ENCODE results near the gene GABBR1.

Gene GABBR1

DNA sequence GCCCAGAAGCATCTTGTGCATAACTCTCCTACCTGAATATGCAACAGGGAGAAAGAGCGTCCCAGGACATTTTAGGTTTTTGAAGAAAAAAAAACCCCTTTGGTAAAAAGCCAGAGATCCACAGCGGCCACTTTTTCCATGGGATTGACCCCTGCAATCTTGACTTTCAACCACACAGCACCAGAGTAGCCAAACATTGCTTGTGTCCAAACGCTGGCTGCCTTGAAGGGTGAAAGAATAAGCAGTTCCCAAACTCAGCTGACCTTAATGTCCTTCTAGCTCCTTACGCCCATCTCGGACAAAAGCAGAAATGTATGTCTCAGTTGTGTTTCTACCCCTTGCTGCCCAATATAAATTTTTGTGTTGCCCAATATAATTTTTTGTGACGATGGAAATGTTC, 22.7 kb upstream of the GABBR1 start:
- Histone ChIP-seq H3K4me3 (ENCODE audit: low read length in 2 of 2) (no peak overlapping the region), H3K4me1 (ENCODE audit: control insufficient read depth in 2 of 2, insufficient read depth in 2 of 2, low read length in 2 of 2) (no peaks in the 10 kb centered on the region), H3K9ac (ENCODE audit: low read depth in 1 of 2, low read length in 2 of 2) (no peak overlapping the region), H3K36me3 (ENCODE audit: control insufficient read depth in 2 of 2, insufficient read depth in 2 of 2, low read length in 2 of 2) (no peaks in the 10 kb centered on the region), H3K9me3 (ENCODE audit: control insufficient read depth in 2 of 2, low read length in 2 of 2) (no peaks in the 10 kb centered on the region), H3K27ac (ENCODE audit: low read depth in 2 of 2, low read length in 2 of 2) (no peak overlapping the region), H3K27me3 (ENCODE audit: control insufficient read depth in 2 of 2, insufficient read depth in 2 of 2, low read length in 2 of 2) (peaks cover 0 to 2% of the 10 kb centered on the region in 2 donors)

DNA sequence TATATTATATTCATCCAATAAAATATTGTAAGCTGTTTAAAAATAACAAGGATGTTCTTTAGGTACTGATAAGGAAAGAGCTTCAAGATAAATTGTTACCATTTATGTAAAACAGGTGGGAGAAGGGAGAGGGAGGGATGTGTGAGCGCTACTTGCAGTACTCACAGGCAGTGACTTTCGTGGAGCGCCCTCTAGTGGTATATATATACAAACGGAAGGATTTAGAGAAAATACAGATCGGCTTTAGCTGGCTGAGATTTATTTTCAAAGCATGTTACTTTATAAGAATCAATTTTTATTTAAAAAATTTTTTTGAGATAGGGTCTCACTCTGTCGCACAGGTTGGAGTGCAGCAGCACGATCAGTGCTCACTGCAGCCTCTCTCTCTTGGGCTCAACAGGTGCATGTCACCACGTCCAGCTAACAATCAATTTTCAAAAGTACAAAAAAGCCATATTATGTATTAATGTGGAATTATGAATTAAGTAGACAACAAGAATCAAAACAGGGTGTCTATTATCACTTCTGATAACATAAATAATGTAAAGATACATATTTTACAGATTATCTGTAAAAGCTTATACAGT, 20.6 kb upstream of the GABBR1 start:
- Histone ChIP-seq H3K27ac (ENCODE audit: low read depth in 2 of 2, low read length in 2 of 2) (no peak overlapping the region), H3K9ac (ENCODE audit: low read depth in 1 of 2, low read length in 2 of 2) (no peak overlapping the region), H3K27me3 (ENCODE audit: control insufficient read depth in 2 of 2, insufficient read depth in 2 of 2, low read length in 2 of 2) (no peaks in the 10 kb centered on the region), H3K4me1 (ENCODE audit: control insufficient read depth in 2 of 2, insufficient read depth in 2 of 2, low read length in 2 of 2) (peaks cover 0 to 2% of the 10 kb centered on the region in 2 donors), H3K36me3 (ENCODE audit: control insufficient read depth in 2 of 2, insufficient read depth in 2 of 2, low read length in 2 of 2) (no peaks in the 10 kb centered on the region), H3K9me3 (ENCODE audit: control insufficient read depth in 2 of 2, low read length in 2 of 2) (no peaks in the 10 kb centered on the region), H3K4me3 (ENCODE audit: low read length in 2 of 2) (no peak overlapping the region)

DNA sequence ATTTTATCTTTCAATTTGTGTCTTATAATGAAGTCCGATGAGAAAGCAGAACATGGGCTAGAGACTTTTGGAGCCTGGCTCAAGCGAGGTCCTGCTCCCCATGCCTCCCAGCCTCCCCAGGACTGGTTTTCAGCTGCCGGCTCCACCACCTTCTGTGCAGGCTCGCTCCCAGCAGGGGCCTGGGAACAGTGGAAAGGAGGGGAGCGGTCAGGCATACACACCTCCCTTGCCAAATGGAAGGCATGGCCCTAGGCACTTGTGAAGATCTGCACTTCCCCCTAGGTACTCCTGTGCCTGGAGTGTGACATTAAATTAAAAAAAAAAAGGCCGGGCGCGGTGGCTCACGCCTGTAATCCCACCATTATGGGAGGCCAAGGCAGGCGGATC, 19.2 kb upstream of the GABBR1 start:
- no peaks in the 10 kb centered on the region for H3K36me3 ChIP-seq (ENCODE audit: control insufficient read depth in 2 of 2, insufficient read depth in 2 of 2, low read length in 2 of 2)
- peaks cover 0 to 2% of the 10 kb centered on the region in 2 donors for H3K4me1 ChIP-seq (ENCODE audit: control insufficient read depth in 2 of 2, insufficient read depth in 2 of 2, low read length in 2 of 2)
- H3K27ac ChIP-seq (ENCODE audit: low read depth in 2 of 2, low read length in 2 of 2): no peak overlapping the region
- no peak overlapping the region for H3K9ac ChIP-seq (ENCODE audit: low read depth in 1 of 2, low read length in 2 of 2)
- no peak overlapping the region for H3K4me3 ChIP-seq (ENCODE audit: low read length in 2 of 2)
- no peaks in the 10 kb centered on the region for H3K27me3 ChIP-seq (ENCODE audit: control insufficient read depth in 2 of 2, insufficient read depth in 2 of 2, low read length in 2 of 2)
- no peaks in the 10 kb centered on the region for H3K9me3 ChIP-seq (ENCODE audit: control insufficient read depth in 2 of 2, low read length in 2 of 2)

DNA sequence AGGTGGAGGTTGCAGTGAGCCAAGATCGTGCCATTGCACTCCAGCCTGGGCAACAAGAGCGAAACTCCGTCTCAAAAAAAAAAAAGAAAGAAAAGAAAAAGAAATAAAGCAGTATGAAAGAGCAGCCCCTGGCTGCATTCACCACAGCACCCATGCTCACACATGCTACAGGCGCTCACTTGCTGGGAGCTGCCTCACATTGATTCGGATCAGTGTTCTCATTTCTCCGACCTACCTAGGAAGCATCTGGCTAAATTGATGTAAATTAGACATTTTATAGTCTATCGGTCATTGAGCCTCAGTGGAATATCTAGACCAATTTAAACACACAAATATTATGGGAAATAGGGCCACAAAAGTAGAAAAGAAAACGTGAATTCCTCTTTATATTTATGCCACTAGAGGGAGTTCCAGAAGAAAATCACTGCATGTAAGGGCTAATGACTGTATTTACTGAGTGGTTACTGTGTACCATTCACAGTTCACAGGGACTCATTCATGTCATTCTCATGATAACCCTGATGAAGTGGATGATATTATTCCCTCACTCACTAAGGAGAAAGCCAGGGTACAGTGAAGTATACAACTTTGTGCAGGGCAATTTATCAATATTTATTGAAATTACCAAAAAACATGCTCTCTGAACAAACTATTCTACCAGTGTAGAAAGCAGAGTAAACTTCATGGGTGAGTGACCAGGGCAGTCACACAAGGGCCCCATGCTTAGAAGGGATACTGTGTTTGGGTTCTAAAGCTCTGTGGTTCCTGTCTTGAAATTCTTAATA, 18.6 kb upstream of the GABBR1 start:
- H3K36me3 ChIP-seq (ENCODE audit: control insufficient read depth in 2 of 2, insufficient read depth in 2 of 2, low read length in 2 of 2): no peaks in the 10 kb centered on the region
- H3K9me3 ChIP-seq (ENCODE audit: control insufficient read depth in 2 of 2, low read length in 2 of 2): no peaks in the 10 kb centered on the region
- H3K27me3 ChIP-seq (ENCODE audit: control insufficient read depth in 2 of 2, insufficient read depth in 2 of 2, low read length in 2 of 2): no peaks in the 10 kb centered on the region
- no peak overlapping the region for H3K4me3 ChIP-seq (ENCODE audit: low read length in 2 of 2)
- H3K9ac ChIP-seq (ENCODE audit: low read depth in 1 of 2, low read length in 2 of 2): no peak overlapping the region
- peaks cover 0 to 2% of the 10 kb centered on the region in 2 donors for H3K4me1 ChIP-seq (ENCODE audit: control insufficient read depth in 2 of 2, insufficient read depth in 2 of 2, low read length in 2 of 2)
- no peak overlapping the region for H3K27ac ChIP-seq (ENCODE audit: low read depth in 2 of 2, low read length in 2 of 2)

DNA sequence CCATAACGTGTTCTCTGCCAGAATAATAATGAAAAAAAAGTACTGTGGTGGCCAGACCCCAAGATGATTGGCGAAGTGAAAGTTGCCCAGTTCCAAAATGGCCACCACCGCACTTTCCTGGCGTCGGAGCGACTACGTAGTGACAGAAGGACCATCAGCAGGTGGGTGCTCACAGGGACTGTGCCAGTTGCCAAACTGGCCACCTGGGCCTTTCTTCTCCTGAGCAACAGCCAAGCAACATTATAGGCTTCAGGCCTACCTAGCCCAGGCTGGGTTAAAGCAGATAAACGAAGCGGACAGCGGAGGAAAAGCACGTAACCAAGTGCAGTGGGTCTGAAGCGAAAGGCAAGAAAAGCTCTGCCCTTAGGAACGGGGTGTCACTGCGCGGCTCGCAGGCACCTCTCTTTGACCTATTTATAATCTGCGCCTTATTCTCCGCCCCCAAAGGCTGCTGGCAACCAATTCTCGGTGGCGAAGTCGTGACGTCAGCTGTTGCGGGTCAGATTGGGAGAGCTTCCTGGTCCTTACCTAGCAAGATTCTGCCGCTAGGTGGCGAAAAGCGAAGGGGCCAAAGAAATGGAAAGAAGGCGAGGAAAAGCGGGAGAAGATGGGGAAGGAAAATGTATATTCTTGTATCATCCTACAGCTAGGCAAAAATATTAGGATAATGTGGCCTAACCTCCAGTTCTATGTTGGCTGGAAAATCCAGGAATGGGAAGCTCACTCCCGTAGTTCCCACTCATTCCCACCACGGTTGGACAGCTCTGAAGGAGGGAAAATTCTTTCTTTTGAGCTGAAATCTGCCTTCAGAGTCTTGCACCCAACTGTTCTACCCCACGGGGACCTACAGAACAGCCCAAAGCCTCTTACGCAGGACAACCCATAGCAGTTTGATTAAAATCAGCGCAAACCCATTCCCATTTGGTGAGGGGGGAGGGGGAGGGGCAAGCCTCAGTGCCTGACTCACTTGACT, 17.0 kb upstream of the GABBR1 start:
- Histone ChIP-seq H3K4me1 (ENCODE audit: control insufficient read depth in 2 of 2, insufficient read depth in 2 of 2, low read length in 2 of 2) (peaks cover 0 to 2% of the 10 kb centered on the region in 2 donors), H3K4me3 (ENCODE audit: low read length in 2 of 2) (peak overlapping the region; percentile 91 to 97), H3K9me3 (ENCODE audit: control insufficient read depth in 2 of 2, low read length in 2 of 2) (no peaks in the 10 kb centered on the region), H3K27me3 (ENCODE audit: control insufficient read depth in 2 of 2, insufficient read depth in 2 of 2, low read length in 2 of 2) (no peaks in the 10 kb centered on the region), H3K9ac (ENCODE audit: low read depth in 1 of 2, low read length in 2 of 2) (peak overlapping the region; percentile 88 to 96), H3K27ac (ENCODE audit: low read depth in 2 of 2, low read length in 2 of 2) (peak overlapping the region; percentile 96 to 98), H3K36me3 (ENCODE audit: control insufficient read depth in 2 of 2, insufficient read depth in 2 of 2, low read length in 2 of 2) (no peaks in the 10 kb centered on the region)

DNA sequence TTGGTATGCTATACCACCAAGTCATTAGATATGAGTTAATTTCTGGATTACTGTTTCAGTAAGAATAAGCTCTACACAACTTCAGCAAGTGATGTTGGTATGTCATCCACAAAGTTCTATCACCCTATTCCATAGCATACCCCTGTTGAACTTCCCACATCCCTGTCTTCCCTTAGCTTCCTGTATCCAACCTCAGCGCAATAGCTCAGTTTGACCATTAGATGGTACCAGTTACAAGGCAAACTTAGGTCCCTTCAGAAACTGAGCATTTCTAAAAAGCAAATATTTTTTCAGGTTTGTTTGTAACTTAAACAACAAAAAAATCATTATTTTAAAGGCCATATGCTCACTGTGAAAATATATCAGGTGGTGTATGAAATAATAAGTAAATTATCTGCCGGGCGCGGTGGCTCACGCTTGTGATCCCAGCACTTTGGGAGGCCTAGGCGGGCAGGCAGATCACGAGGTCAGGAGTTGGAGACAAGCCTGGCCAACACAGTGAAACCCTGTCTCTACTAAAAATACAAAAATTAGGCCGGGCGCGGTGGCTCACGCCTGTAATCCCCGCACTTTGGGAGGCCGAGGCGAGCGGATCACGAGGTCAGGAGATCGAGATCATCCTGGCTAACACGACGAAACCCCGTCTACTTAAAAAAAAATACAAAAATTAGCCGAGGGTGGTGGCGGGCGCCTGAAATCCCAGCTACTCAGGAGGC, 15.1 kb upstream of the GABBR1 start:
- Histone ChIP-seq H3K9ac (ENCODE audit: low read depth in 1 of 2, low read length in 2 of 2) (no peak overlapping the region), H3K27ac (ENCODE audit: low read depth in 2 of 2, low read length in 2 of 2) (no peak overlapping the region), H3K27me3 (ENCODE audit: control insufficient read depth in 2 of 2, insufficient read depth in 2 of 2, low read length in 2 of 2) (no peaks in the 10 kb centered on the region), H3K4me3 (ENCODE audit: low read length in 2 of 2) (no peak overlapping the region), H3K4me1 (ENCODE audit: control insufficient read depth in 2 of 2, insufficient read depth in 2 of 2, low read length in 2 of 2) (peaks cover 0 to 2% of the 10 kb centered on the region in 2 donors), H3K9me3 (ENCODE audit: control insufficient read depth in 2 of 2, low read length in 2 of 2) (no peaks in the 10 kb centered on the region), H3K36me3 (ENCODE audit: control insufficient read depth in 2 of 2, insufficient read depth in 2 of 2, low read length in 2 of 2) (no peaks in the 10 kb centered on the region)

DNA sequence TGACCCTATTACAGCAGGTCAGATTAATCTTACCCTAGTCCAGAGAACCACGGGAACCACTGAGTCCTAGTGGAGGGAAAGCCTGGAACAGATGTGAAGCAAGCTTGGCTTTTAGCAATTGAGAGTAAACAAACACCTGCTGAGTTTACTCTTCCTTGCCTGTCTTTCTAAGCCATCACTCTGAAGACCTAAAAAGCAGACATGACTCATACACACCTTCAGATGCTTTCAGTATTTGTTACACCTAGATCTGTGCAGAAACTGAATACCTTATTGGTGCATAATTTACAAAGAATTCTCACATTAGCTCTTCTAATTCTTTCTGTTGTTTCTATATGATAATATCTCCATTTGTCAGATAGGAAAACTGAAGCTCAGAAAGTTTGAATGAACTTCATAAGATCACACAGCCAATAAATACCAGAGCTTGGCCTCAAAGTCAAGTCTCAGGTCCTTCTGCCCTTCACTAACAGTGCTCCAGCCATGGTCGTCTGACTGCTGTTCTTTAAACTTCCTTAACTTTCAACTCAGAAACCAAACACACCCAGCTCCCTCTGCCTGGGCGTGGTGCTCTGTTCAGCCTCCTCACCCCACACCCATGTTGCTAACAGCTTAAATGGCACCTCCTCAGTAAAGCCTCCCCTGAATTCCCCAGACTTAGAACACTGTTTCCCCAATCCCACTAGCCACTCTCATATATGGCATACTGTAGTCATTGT, 8.6 kb upstream of the GABBR1 start:
- peak overlapping the region in 1 of 2 donors; percentile 35 for H3K27ac ChIP-seq (ENCODE audit: low read depth in 2 of 2, low read length in 2 of 2)
- no peaks in the 10 kb centered on the region for H3K9me3 ChIP-seq (ENCODE audit: control insufficient read depth in 2 of 2, low read length in 2 of 2)
- no peaks in the 10 kb centered on the region for H3K36me3 ChIP-seq (ENCODE audit: control insufficient read depth in 2 of 2, insufficient read depth in 2 of 2, low read length in 2 of 2)

DNA sequence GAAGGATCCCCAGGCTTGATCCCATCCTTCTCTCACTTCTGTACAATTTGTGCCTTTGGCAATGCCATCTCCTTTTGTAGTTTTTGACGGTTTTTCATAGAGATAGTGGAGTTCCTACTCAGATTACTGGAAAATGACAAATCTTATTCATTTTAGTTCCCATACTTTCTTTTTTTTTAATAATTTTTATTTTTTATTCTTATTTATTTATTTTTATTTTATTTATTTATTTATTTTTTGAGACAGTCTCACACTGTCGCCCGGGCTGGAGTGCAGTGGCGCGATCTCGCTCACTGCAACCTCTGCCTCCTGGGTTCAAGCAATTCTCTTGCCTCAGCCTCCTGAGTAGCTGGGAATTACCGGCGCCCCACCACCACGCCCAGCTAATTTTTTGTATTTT, 4.3 kb upstream of the GABBR1 start:
- H3K4me3 ChIP-seq (ENCODE audit: low read length in 2 of 2): no peak overlapping the region
- no peaks in the 10 kb centered on the region for H3K9me3 ChIP-seq (ENCODE audit: control insufficient read depth in 2 of 2, low read length in 2 of 2)
- H3K9ac ChIP-seq (ENCODE audit: low read depth in 1 of 2, low read length in 2 of 2): no peak overlapping the region
- H3K27ac ChIP-seq (ENCODE audit: low read depth in 2 of 2, low read length in 2 of 2): no peak overlapping the region
- peaks cover 4 to 7% of the 10 kb centered on the region in 2 donors for H3K4me1 ChIP-seq (ENCODE audit: control insufficient read depth in 2 of 2, insufficient read depth in 2 of 2, low read length in 2 of 2)
- no peaks in the 10 kb centered on the region for H3K36me3 ChIP-seq (ENCODE audit: control insufficient read depth in 2 of 2, insufficient read depth in 2 of 2, low read length in 2 of 2)
- H3K27me3 ChIP-seq (ENCODE audit: control insufficient read depth in 2 of 2, insufficient read depth in 2 of 2, low read length in 2 of 2): no peaks in the 10 kb centered on the region

More for the DNA sequence above, 8.6 kb upstream of the GABBR1 start:
- Histone ChIP-seq H3K4me1 (ENCODE audit: control insufficient read depth in 2 of 2, insufficient read depth in 2 of 2, low read length in 2 of 2) (no peaks in the 10 kb centered on the region), H3K9ac (ENCODE audit: low read depth in 1 of 2, low read length in 2 of 2) (no peak overlapping the region), H3K4me3 (ENCODE audit: low read length in 2 of 2) (no peak overlapping the region), H3K27me3 (ENCODE audit: control insufficient read depth in 2 of 2, insufficient read depth in 2 of 2, low read length in 2 of 2) (no peaks in the 10 kb centered on the region)

DNA sequence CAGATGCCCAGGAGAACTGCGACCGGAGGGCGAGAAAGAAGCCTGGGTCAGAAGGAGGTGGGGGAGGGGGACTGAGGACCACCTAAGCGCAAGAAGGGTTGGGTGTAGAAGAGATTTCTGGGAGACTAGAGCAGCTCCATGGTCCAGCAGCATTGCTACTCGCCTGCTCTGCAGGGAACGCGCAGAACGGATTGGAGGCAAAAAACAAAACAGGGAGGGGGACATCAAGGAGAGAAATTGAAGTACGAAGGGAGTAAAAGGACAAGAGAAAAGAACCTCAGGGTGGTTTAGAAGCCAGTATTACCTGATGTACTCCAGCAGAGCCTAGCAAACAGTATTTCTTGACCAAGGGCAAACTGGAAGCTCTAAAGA, 537 bp upstream of the GABBR1 start:
- peak overlapping the region; percentile 58 to 60 for H3K9ac ChIP-seq (ENCODE audit: low read depth in 1 of 2, low read length in 2 of 2)
- peaks cover 13 to 15% of the 10 kb centered on the region in 2 donors for H3K27me3 ChIP-seq (ENCODE audit: control insufficient read depth in 2 of 2, insufficient read depth in 2 of 2, low read length in 2 of 2)
- H3K4me1 ChIP-seq (ENCODE audit: control insufficient read depth in 2 of 2, insufficient read depth in 2 of 2, low read length in 2 of 2): peaks cover 14 to 20% of the 10 kb centered on the region in 2 donors
- peak overlapping the region; percentile 68 to 78 for H3K4me3 ChIP-seq (ENCODE audit: low read length in 2 of 2)
- peak overlapping the region; percentile 56 to 59 for H3K27ac ChIP-seq (ENCODE audit: low read depth in 2 of 2, low read length in 2 of 2)
- no peaks in the 10 kb centered on the region for H3K9me3 ChIP-seq (ENCODE audit: control insufficient read depth in 2 of 2, low read length in 2 of 2)
- H3K36me3 ChIP-seq (ENCODE audit: control insufficient read depth in 2 of 2, insufficient read depth in 2 of 2, low read length in 2 of 2): no peaks in the 10 kb centered on the region
